Measurements from ENCODE around the gene ALKBH5. TPM values are rescaled to one million over a fixed set of nuclear protein-coding genes. Genes with fewer than 3 reads are reported as not detected.
A peak's percentile ranks its signal among the peaks of the same experiment; 100 is the strongest.

Gene ALKBH5
- total and polyA plus RNA-seq, 9 of the 15 experiments (the other 6 are each of a cell fraction or from before 2014, with no cell fraction given), result 11.4 to 70.0 (median 47.4) TPM

DNA sequence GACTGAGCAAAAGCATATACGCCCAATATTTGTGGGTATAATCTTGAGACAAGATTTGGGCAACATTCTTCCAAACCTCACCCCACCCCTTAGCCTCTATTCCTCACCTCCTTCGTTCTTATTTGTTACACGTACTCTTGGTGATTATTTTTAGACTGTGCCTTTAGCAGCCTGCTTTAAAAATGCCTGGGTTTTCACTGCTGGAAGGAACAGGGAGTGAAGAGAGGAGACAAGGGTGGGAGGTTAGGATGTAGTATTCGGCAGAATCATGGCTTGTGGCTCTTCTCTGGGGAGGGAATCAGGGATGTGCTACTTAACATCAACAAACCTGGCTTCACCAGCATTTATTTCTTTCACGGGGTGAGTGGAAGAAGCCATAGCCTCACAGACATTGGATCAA lies 11.6 kb downstream of the ALKBH5 start:
- BruUV-seq (replicated peaks), result TSS peak; percentile 23
- Histone ChIP-seq H3K4me3 (no peak overlapping the region), H3K36me3 (ENCODE audit: control insufficient read depth, insufficient read depth, low read length) (peaks cover 82% of the 10 kb centered on the region), H3K4me1 (replicated peaks in 1 of 2; ENCODE audit: control insufficient read depth in 2 of 2, insufficient read depth in 2 of 2, low read length in 2 of 2) (no peaks in the 10 kb centered on the region; a peak in 1 of 5 replicates), H4K20me1 (replicated peaks; ENCODE audit: control insufficient read depth, insufficient read depth, low read length) (peaks cover 18% of the 10 kb centered on the region), H3K4me2 (ENCODE audit: insufficient read depth, low read length) (no peak overlapping the region), H2AFZ (ENCODE audit: low read depth, low read length) (no peak overlapping the region), H3K9me1 (ENCODE audit: control insufficient read depth, insufficient read depth, low read length) (no peaks in the 10 kb centered on the region), H3K79me2 (ENCODE audit: control insufficient read depth, insufficient read depth, low read length) (peaks cover 76% of the 10 kb centered on the region), H3K9me3 (replicated peaks; ENCODE audit: control insufficient read depth, insufficient read depth, low read depth, low read length) (no peaks in the 10 kb centered on the region), H3K27ac (ENCODE audit: extremely low read depth, low read depth, low read length) (no peak overlapping the region), H3K27me3 (ENCODE audit: control insufficient read depth in 2 of 2, insufficient read depth in 2 of 2, low read length in 2 of 2) (no peaks in the 10 kb centered on the region), H3K9ac (ENCODE audit: insufficient read depth in 1 of 2, low read depth in 2 of 2, low read length in 2 of 2) (no peak overlapping the region)
- CTCF ChIA-PET (ENCODE audit: low intra/inter-chr PET ratio), result no interaction called here
- no peak for ATAC-seq
- no peak for DNase-seq (ENCODE audit: extremely low read depth in 1 of 4, low spot score in 3 of 4)
- intact Hi-C loops (cut with micrococcal nuclease) (no loop called here), in situ Hi-C loops (cut with MboI) (no loop called here)
- 89% methylated on average over 4 of the region's 5 CpGs for WGBS (ENCODE audit: insufficient coverage, low coverage, missing lambda C conversion rate)
- no peak for FAIRE-seq
- POLR2A ChIA-PET, result interaction anchor here (1.1 to 1.3 kb wide), 2 partner anchors 8 to 12 kb away, joined by 3 read pairs; partner anchors contain the start of gene ALKBH5
- no peak for TF ChIP-seq PRMT5 (CRISPR knock-in tag; IDR thresholded peaks at IDR 0.05)
- TF ChIP-seq, protein P1, sequence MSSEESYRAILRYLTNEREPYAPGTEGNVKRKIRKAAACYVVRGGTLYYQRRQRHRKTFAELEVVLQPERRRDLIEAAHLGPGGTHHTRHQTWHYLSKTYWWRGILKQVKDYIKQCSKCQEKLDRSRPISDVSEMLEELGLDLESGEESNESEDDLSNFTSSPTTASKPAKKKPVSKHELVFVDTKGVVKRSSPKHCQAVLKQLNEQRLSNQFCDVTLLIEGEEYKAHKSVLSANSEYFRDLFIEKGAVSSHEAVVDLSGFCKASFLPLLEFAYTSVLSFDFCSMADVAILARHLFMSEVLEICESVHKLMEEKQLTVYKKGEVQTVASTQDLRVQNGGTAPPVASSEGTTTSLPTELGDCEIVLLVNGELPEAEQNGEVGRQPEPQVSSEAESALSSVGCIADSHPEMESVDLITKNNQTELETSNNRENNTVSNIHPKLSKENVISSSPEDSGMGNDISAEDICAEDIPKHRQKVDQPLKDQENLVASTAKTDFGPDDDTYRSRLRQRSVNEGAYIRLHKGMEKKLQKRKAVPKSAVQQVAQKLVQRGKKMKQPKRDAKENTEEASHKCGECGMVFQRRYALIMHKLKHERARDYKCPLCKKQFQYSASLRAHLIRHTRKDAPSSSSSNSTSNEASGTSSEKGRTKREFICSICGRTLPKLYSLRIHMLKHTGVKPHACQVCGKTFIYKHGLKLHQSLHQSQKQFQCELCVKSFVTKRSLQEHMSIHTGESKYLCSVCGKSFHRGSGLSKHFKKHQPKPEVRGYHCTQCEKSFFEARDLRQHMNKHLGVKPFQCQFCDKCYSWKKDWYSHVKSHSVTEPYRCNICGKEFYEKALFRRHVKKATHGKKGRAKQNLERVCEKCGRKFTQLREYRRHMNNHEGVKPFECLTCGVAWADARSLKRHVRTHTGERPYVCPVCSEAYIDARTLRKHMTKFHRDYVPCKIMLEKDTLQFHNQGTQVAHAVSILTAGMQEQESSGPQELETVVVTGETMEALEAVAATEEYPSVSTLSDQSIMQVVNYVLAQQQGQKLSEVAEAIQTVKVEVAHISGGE (CRISPR knock-in tag; IDR thresholded peaks at IDR 0.05), result no peak
- TF ChIP-seq ELF4 (CRISPR knock-in tag; IDR thresholded peaks at IDR 0.05), result no peak
- TF ChIP-seq, protein P2, sequence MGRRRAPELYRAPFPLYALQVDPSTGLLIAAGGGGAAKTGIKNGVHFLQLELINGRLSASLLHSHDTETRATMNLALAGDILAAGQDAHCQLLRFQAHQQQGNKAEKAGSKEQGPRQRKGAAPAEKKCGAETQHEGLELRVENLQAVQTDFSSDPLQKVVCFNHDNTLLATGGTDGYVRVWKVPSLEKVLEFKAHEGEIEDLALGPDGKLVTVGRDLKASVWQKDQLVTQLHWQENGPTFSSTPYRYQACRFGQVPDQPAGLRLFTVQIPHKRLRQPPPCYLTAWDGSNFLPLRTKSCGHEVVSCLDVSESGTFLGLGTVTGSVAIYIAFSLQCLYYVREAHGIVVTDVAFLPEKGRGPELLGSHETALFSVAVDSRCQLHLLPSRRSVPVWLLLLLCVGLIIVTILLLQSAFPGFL (CRISPR knock-in tag; IDR thresholded peaks at IDR 0.05), result no peak
- no peak for TF ChIP-seq CXXC5 (CRISPR knock-in tag; IDR thresholded peaks at IDR 0.05)
- TF ChIP-seq POLR2B (IDR thresholded peaks at IDR 0.05; ENCODE audit: low read depth, partially characterized antibody), result no peak
- TF ChIP-seq ILF3 (IDR thresholded peaks at IDR 0.05; ENCODE audit: borderline replicate concordance), result no peak
- TF ChIP-seq, protein P3, sequence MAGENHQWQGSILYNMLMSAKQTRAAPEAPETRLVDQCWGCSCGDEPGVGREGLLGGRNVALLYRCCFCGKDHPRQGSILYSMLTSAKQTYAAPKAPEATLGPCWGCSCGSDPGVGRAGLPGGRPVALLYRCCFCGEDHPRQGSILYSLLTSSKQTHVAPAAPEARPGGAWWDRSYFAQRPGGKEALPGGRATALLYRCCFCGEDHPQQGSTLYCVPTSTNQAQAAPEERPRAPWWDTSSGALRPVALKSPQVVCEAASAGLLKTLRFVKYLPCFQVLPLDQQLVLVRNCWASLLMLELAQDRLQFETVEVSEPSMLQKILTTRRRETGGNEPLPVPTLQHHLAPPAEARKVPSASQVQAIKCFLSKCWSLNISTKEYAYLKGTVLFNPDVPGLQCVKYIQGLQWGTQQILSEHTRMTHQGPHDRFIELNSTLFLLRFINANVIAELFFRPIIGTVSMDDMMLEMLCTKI (IDR thresholded peaks at IDR 0.05; ENCODE audit: partially characterized antibody), result no peak
- no peak for TF ChIP-seq THRAP3 (IDR thresholded peaks at IDR 0.05; ENCODE audit: borderline replicate concordance)
- TF ChIP-seq L3MBTL2 (IDR thresholded peaks at IDR 0.05), result no peak
- TF ChIP-seq, protein P4, sequence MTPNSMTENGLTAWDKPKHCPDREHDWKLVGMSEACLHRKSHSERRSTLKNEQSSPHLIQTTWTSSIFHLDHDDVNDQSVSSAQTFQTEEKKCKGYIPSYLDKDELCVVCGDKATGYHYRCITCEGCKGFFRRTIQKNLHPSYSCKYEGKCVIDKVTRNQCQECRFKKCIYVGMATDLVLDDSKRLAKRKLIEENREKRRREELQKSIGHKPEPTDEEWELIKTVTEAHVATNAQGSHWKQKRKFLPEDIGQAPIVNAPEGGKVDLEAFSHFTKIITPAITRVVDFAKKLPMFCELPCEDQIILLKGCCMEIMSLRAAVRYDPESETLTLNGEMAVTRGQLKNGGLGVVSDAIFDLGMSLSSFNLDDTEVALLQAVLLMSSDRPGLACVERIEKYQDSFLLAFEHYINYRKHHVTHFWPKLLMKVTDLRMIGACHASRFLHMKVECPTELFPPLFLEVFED (CRISPR knock-in tag; conservative IDR thresholded peaks at IDR 0.05), result no peak
- TF ChIP-seq GABPB1 (CRISPR knock-in tag; IDR thresholded peaks at IDR 0.05), result no peak
- TF ChIP-seq SP2 (IDR thresholded peaks at IDR 0.05; ENCODE audit: extremely low read depth, low read depth, low read length, poor library complexity, severe bottlenecking), result no peak
- no peak for TF ChIP-seq FOXA1 (IDR thresholded peaks at IDR 0.05; ENCODE audit: borderline replicate concordance)
- TF ChIP-seq CBFA2T3 (IDR thresholded peaks at IDR 0.05), result no peak
- no peak for TF ChIP-seq ASH1L (IDR thresholded peaks at IDR 0.05; ENCODE audit: borderline replicate concordance, low read depth, partially characterized antibody)
